Effector CD4-positive, alpha-beta T cell (primary cell): ENCODE results near the gene GTPBP1.

Experiments used
- DNase-seq: peaks from one replicate; pipeline ENCODE4 v3.0.0-alpha.2; 2020

The GTPBP1 gene

GRCh38 chr22:38742176-38742942 is 36.6 kb downstream of the GTPBP1 start:
- DNase-seq, result no peak

DNA sequence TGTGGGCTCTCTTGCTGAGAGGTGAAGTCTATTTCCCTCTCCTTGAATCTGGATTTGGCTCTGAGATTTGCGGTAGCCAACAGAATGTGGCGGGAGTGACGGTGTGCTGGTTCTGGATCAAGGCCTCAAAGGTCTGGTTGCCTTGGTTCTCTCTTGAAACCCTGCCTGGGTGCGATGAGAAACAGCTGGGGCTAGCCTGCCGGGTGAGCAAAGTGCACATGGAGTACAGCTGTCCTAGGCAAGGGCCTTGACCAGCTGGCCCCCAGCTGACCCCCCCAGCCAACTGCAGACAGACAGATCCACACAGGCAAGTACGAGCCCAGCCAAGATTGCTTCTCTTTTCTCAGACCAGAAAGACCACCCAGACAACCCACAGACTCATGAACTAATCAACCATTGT is 39.2 kb downstream of the GTPBP1 start:
- no peak for DNase-seq

DNA sequence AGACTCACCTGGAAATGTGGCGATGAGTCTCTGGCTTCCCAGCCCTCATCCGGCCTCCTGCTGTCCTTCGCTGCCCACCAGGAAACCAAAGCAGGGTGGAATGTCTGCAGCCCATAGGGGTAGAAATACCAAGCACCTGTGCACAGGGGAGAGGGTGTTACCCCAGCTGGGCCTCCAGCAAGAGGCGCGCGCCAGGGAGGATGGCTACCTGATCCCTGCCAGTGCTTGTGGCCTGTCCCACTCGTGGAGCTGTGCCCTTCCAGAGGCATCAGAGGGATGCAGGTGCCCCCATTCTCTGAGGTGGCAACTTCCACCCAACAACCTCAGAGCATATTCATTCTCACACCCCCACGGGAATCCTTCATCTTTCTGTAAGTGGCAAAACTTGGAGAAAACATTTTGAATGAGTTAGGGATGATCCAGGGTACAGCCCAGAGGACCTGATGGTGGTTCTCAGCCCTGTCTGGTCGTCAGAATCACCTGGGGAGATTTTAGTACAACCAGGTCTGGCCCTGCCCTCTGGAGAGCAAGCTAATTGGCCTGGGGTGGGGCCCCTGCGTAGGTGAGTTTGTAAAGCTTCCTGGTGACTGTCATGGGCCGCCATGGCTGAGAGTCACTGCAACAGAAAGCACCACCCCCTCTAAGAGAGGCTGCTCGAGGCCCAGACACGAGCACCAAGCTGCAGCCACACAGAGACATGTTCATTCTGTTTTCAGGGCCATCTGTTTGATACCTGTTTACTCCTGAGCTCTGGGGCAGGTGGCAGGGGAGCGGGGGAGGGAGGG is 40.1 kb downstream of the GTPBP1 start:
- no peak for DNase-seq

- no peak for DNase-seq
Measured at GRCh38 chr22:38748487-38749136, 42.9 kb downstream of the GTPBP1 start.

DNA sequence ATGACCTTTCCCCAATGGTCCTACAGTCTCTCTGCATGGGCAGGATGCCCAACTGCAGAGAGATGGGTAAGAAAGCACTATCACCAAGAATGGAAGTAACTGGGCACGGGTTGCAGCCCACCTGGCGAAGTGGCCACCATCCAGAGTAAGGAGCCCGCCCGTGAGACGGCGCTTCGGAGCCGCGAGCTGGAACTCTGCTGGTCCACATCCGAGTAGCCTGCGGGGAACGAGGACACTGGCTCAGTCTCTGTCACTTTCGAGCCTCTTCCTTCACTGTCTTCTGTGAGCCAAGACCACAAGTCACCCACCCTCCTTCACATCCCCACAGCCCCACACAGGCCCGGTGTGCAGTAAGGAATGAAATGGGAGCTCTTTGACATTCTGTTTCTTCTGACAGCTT is 44.4 kb downstream of the GTPBP1 start:
- no peak for DNase-seq

GRCh38 chr22:38750638-38751037 is 44.9 kb downstream of the GTPBP1 start:
- no peak for DNase-seq

DNA sequence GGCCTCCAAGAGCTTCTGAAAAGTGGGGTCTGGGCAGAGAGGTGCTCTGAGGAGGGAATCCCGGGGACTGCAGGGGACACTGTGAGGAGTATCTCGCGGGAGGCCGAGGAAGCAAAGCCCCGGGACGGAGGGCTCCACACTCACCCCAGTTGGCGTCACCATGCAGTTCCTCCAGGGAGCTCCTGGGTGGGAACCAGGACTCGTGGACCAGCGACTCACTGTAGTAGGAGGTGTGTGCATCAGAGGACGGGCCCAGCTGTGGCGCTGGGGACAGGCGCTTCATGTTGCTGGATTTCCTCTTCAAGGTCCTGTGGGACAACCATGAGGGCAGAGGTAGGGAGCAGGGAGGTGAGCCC is 45.3 kb downstream of the GTPBP1 start:
- DNase-seq, result no peak

- DNase-seq, result peak; percentile 66
Measured at GRCh38 chr22:38751422-38752346, 45.9 kb downstream of the GTPBP1 start.

GRCh38 chr22:38753948-38754750 is 48.4 kb downstream of the GTPBP1 start:
- no peak for DNase-seq

DNA sequence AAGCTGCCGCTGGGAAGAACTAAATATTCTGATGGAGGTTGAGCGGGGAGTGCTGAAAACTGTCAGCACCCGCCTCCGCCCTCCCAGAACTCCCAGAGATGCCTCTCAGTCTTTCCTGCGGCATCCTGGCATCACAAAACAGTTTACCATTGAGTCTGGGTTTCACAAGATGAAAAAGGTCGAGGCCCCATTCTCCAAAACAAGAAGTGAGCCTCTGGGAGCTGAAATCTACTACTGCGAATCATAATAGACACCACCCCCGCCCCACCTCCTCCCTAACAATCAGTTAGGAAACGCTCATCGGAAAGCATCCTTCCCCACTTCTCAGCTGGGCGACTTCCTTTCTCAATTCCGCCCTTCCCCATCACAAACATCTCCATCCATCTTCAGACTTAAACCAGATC is 49.0 kb downstream of the GTPBP1 start:
- no peak for DNase-seq

- peak; percentile 36 for DNase-seq
Measured at GRCh38 chr22:38755155-38755910, 49.6 kb downstream of the GTPBP1 start.

DNA sequence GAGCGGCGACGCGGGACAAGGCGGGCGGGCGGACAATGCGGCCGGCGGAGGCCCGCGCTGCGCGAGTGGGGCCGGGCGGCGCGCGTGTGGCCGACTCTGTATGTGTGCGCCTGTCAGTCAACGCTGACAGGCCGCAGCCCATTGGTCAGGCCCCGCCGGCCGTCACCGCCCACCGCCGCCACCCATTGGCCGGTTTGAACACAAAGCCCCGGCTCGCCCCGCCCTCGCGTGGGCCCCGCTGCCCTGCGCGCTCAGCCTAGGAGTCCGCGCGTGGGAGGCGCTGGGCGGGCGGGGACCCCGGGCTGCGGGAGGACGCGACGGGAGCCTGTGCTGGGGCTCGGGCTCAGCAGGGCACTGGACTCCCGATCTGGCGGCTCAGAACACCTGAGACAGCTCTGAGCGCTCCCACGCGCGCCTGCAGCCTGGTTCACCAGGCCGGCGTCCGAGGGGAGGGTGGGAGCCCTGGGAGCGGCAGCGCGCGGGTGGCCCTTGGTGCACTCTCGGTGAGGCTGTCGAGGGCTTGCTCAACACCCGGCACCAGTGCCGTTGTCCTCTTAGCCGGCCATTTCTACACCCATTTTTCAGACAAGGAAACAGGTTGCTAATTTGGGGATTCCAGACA is 50.3 kb downstream of the GTPBP1 start, which contains the start of gene SUN2:
Gene SUN2, minus strand, starts transcription at position 88 of the 622 bp plus-strand sequence. CDS start 3,370 bp downstream, outside the sequence.
- DNase-seq, result peak; percentile 91

GRCh38 chr22:38756711-38757463 is 51.1 kb downstream of the GTPBP1 start:
- no peak for DNase-seq

DNA sequence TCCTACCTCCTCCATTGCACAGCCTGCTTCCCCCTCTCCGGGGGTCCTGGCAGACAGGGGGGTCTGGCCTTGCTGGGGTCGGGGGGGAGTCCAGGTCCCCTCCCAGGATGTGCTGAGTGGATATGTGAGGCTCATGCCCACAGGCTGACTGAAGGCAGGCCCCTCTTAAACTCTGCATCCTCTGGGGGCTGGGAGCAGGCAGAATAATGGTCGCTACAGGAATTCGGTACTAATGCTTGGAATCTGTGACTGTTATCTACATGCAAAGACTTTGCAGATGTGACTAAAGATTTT is 51.7 kb downstream of the GTPBP1 start:
- DNase-seq, result no peak

- peak; percentile 67 for DNase-seq
Measured at GRCh38 chr22:38758276-38758945, 52.7 kb downstream of the GTPBP1 start.

DNA sequence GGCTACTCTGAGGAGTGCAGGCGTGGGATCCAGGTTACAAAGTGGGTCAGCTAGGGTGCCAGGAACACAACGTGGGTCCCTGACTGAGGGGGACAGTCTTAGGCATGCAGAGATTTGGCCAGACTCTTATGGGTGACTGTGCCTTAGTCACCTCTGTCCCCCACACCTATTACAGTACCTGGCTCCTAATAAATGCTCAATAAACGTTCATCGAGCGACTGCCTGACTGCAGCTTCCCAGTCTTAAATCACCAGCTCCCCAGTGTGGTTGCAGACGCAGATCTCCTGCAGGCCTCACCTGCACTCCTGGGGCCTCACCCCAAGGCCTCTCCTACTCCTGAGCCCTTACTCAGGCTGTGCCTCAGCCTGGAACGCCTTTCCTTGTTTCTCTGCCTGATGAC is 53.3 kb downstream of the GTPBP1 start:
- no peak for DNase-seq

DNA sequence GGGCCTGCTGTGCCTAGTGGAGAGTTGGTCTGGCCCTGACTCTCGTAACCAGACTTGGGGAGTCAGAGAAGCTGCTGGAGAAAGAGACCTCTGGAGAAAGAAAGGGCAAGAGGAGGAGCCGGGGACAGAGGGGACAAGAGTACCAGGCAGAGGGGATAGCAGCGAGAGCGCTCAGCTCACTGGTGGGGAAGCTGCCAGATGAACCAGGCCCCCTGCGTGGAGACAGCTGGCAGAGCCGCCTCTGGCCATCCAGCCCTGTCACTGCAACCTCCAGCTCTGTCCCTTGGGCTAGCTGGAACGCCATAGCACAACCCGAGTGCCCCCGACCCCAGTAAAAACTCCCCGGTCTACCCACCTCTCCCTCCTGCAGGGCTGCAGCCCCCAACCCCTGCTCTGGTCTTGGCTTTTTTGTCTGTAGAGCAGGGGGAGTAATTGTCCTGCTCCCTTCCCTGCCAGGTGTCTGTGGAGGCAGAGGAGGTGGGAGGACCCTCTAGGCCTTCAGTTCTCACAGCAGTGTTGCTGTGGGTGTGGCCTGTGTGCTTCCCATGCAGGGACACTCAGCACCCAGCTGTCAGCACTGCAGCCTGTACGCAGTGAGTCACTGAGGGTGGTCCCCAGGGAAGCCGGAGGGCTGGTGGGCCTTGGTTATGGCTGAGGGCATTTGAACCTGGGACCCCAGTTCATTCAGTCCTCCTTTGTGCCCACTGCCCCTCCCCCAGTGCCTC is 54.9 kb downstream of the GTPBP1 start:
- DNase-seq, result no peak
